Measurements from ENCODE around the gene USP40.

GRCh38 chr2:233436191-233436581 is 130.4 kb downstream of the USP40 start:
- TF ChIP-seq, protein P1, sequence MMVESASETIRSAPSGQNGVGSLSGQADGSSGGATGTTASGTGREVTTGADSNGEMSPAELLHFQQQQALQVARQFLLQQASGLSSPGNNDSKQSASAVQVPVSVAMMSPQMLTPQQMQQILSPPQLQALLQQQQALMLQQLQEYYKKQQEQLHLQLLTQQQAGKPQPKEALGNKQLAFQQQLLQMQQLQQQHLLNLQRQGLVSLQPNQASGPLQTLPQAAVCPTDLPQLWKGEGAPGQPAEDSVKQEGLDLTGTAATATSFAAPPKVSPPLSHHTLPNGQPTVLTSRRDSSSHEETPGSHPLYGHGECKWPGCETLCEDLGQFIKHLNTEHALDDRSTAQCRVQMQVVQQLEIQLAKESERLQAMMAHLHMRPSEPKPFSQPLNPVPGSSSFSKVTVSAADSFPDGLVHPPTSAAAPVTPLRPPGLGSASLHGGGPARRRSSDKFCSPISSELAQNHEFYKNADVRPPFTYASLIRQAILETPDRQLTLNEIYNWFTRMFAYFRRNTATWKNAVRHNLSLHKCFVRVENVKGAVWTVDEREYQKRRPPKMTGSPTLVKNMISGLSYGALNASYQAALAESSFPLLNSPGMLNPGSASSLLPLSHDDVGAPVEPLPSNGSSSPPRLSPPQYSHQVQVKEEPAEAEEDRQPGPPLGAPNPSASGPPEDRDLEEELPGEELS (CRISPR knock-in tag; IDR thresholded peaks at IDR 0.05): no peak
- TF ChIP-seq ZNF317 (CRISPR knock-in tag; IDR thresholded peaks at IDR 0.05; ENCODE audit: borderline replicate concordance, low read depth) (no peak), TCF7 (CRISPR knock-in tag; IDR thresholded peaks at IDR 0.05; ENCODE audit: low read depth) (no peak)
- TF ChIP-seq, protein P2, sequence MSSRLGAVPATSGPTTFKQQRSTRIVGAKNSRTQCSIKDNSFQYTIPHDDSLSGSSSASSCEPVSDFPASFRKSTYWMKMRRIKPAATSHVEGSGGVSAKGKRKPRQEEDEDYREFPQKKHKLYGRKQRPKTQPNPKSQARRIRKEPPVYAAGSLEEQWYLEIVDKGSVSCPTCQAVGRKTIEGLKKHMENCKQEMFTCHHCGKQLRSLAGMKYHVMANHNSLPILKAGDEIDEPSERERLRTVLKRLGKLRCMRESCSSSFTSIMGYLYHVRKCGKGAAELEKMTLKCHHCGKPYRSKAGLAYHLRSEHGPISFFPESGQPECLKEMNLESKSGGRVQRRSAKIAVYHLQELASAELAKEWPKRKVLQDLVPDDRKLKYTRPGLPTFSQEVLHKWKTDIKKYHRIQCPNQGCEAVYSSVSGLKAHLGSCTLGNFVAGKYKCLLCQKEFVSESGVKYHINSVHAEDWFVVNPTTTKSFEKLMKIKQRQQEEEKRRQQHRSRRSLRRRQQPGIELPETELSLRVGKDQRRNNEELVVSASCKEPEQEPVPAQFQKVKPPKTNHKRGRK (CRISPR knock-in tag; IDR thresholded peaks at IDR 0.05; ENCODE audit: borderline replicate concordance): no peak
- TF ChIP-seq, protein P3, sequence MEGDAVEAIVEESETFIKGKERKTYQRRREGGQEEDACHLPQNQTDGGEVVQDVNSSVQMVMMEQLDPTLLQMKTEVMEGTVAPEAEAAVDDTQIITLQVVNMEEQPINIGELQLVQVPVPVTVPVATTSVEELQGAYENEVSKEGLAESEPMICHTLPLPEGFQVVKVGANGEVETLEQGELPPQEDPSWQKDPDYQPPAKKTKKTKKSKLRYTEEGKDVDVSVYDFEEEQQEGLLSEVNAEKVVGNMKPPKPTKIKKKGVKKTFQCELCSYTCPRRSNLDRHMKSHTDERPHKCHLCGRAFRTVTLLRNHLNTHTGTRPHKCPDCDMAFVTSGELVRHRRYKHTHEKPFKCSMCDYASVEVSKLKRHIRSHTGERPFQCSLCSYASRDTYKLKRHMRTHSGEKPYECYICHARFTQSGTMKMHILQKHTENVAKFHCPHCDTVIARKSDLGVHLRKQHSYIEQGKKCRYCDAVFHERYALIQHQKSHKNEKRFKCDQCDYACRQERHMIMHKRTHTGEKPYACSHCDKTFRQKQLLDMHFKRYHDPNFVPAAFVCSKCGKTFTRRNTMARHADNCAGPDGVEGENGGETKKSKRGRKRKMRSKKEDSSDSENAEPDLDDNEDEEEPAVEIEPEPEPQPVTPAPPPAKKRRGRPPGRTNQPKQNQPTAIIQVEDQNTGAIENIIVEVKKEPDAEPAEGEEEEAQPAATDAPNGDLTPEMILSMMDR (IDR thresholded peaks at IDR 0.05): no peak
